Liver (tissue), 9 donors: Measurements from ENCODE around the gene B3GNT3. TPM values are rescaled to one million over a fixed set of nuclear protein-coding genes. Genes with fewer than 3 reads are reported as not detected.

Experiments used
- DNase-seq: peaks from one replicate; pipeline ENCODE4 v3.0.0-alpha.2; 2017; ENCODE audit warnings: low spot score
- H3K27ac ChIP-seq, 2 donors: one replicate each; pipeline ENCODE4 v1.7.0; 2013; ENCODE audit warnings: inconsistent platforms in 2 of 2, low read length in 2 of 2, control low read depth in 1 of 2, low read depth in 1 of 2, mild to moderate bottlenecking in 1 of 2
- H3K27me3 ChIP-seq, 4 donors: one replicate each; pipeline versions ENCODE4 v1.6.1 to v1.7.0; 2013; ENCODE audit warnings: low read length in 3 of 4, inconsistent platforms in 1 of 4, mild to moderate bottlenecking in 1 of 4, moderate library complexity in 1 of 4; ENCODE audit not compliant: control insufficient read depth in 4 of 4, insufficient read depth in 4 of 4
- H3K36me3 ChIP-seq, 4 donors: one replicate each; pipeline versions ENCODE4 v1.6.1 to v1.7.0; 2013; ENCODE audit warnings: low read length in 3 of 4, mild to moderate bottlenecking in 3 of 4, low read depth in 1 of 4, moderate library complexity in 1 of 4; ENCODE audit not compliant: control insufficient read depth in 4 of 4, insufficient read depth in 3 of 4
- H3K4me1 ChIP-seq, 4 donors: one replicate each; pipeline versions ENCODE4 v1.6.1 to v1.7.0; 2013; ENCODE audit warnings: low read length in 3 of 4, mild to moderate bottlenecking in 3 of 4, moderate library complexity in 1 of 4; ENCODE audit not compliant: control insufficient read depth in 4 of 4, insufficient read depth in 4 of 4
- H3K4me3 ChIP-seq, 3 donors: one replicate each; pipeline versions ENCODE4 v1.6.1 to v1.7.0; 2013; ENCODE audit warnings: low read length in 3 of 3, control low read depth in 1 of 3, low read depth in 1 of 3, mild to moderate bottlenecking in 1 of 3
- H3K9ac ChIP-seq, 2 donors: one replicate each; pipeline ENCODE4 v1.7.0; 2013; ENCODE audit warnings: low read length in 2 of 2, mild to moderate bottlenecking in 2 of 2, moderate library complexity in 2 of 2, control low read depth in 1 of 2, low read depth in 1 of 2
- H3K9me3 ChIP-seq, 4 donors: one replicate each; pipeline versions ENCODE4 v1.6.1 to v1.7.0; 2013; ENCODE audit warnings: low read length in 3 of 4; ENCODE audit not compliant: control insufficient read depth in 4 of 4
- ATF3 ChIP-seq: IDR thresholded peaks from 2 replicates; pipeline ENCODE4 v1.6.1; 2016; ENCODE audit warnings: antibody characterized with exemption
- CTCF ChIP-seq: fragments of 150-350 bp; IDR thresholded peaks from 2 replicates; pipeline ENCODE4 v1.5.1; 2017; ENCODE audit warnings: improper control_type of control experiment, low read depth, low read length; ENCODE audit not compliant: missing input control
- EGR1 ChIP-seq, 2 donors: IDR thresholded peaks; 2 replicates each; pipeline ENCODE4 v1.6.1; 2016 to 2018; ENCODE audit warnings: antibody characterized with exemption in 2 of 2, low read depth in 2 of 2
- FOXA1 ChIP-seq: IDR thresholded peaks from 2 replicates; pipeline ENCODE4 v1.6.1; 2016; ENCODE audit warnings: antibody characterized with exemption
- FOXA2 ChIP-seq: IDR thresholded peaks from 2 replicates; pipeline ENCODE4 v1.6.1; 2016; ENCODE audit warnings: antibody characterized with exemption
- GABPA ChIP-seq, 2 donors: IDR thresholded peaks in 1 of 2; conservative IDR thresholded peaks in 1 of 2; 2 replicates each; pipeline ENCODE4 v1.6.1; 2016; ENCODE audit warnings: antibody characterized with exemption in 2 of 2, mild to moderate bottlenecking in 1 of 2, moderate library complexity in 1 of 2
- HNF4A ChIP-seq, 2 donors: conservative IDR thresholded peaks; 2 replicates each; pipeline ENCODE4 v1.6.1; 2016; ENCODE audit warnings: antibody characterized with exemption in 2 of 2, mild to moderate bottlenecking in 2 of 2
- HNF4G ChIP-seq: IDR thresholded peaks from 2 replicates; pipeline ENCODE4 v1.6.1; 2016; ENCODE audit warnings: antibody characterized with exemption
- JUND ChIP-seq, 2 donors: IDR thresholded peaks; 2 replicates each; pipeline ENCODE4 v1.6.1; 2016; ENCODE audit warnings: antibody characterized with exemption in 2 of 2
- MAX ChIP-seq: IDR thresholded peaks from 2 replicates; pipeline ENCODE4 v1.6.1; 2016; ENCODE audit warnings: antibody characterized with exemption
- NR2F2 ChIP-seq: IDR thresholded peaks from 2 replicates; pipeline ENCODE4 v1.6.1; 2016; ENCODE audit warnings: antibody characterized with exemption
- RAD21 ChIP-seq, 2 donors: IDR thresholded peaks; 2 replicates each; pipeline ENCODE4 v1.6.1; 2016; ENCODE audit warnings: antibody characterized with exemption in 2 of 2, mild to moderate bottlenecking in 2 of 2
- REST ChIP-seq: IDR thresholded peaks from 2 replicates; pipeline ENCODE4 v1.6.1; 2016; ENCODE audit warnings: antibody characterized with exemption, mild to moderate bottlenecking
- RXRA ChIP-seq, 2 donors: IDR thresholded peaks; 2 replicates each; pipeline ENCODE4 v1.6.1; 2017 to 2018; ENCODE audit warnings: antibody characterized with exemption in 2 of 2, mild to moderate bottlenecking in 1 of 2
- SP1 ChIP-seq: IDR thresholded peaks from 2 replicates; pipeline ENCODE4 v1.6.1; 2018; ENCODE audit warnings: antibody characterized with exemption, mild to moderate bottlenecking
- TAF1 ChIP-seq: conservative IDR thresholded peaks from 2 replicates; pipeline ENCODE4 v1.6.1; 2016; ENCODE audit warnings: antibody characterized with exemption, mild to moderate bottlenecking
- YY1 ChIP-seq: IDR thresholded peaks from 2 replicates; pipeline ENCODE4 v1.6.1; 2016; ENCODE audit warnings: antibody characterized with exemption, mild to moderate bottlenecking
- ZBTB33 ChIP-seq: IDR thresholded peaks from 2 replicates; pipeline ENCODE4 v1.6.1; 2016; ENCODE audit warnings: antibody characterized with exemption
- WGBS: extraction: QIAGEN DNeasy Blood & Tissue Kit; methylation state at CpG from one replicate; pipeline ENCODE4 v1.1.7; 2013; 5-methylcytosine and 5-hydroxymethylcytosine counted together
- polyA plus RNA-seq, 2 donors: library from polyadenylated mRNA; stranded (reverse) in 1 of 2; unstranded in 1 of 2; fragments of 200-250 nt in 1 of 2; fragments of >200 nt in 1 of 2; fragmentation: Nextera tagmentation in 1 of 2; extraction: Ambion mirVana in 1 of 2; gene quantifications; one replicate each; pipeline versions ENCODE4 v1.2.1 to v1.2.3, GENCODE V29; 2013 to 2015
- total RNA-seq, 2 donors: library from RNA; depleted of rRNA; stranded (reverse); fragments of >200 nt; gene quantifications; one replicate each; pipeline ENCODE4 v1.2.3, GENCODE V29; 2014
- donor health status: healthy.
- donor health status: healthy.
- donor health status: healthy.
- donor health status: healthy.
- donor health status: healthy.

The B3GNT3 gene
- total and polyA plus RNA-seq, 4 donors, result 0.14 to 2.1 (median 1.1) TPM

- Histone ChIP-seq H3K4me3 (no peak overlapping the region), H3K27me3 (no peaks in the 10 kb centered on the region), H3K27ac (no peak overlapping the region), H3K9ac (no peak overlapping the region), H3K4me1 (peaks cover 0 to 5% (median 1%) of the 10 kb centered on the region in 4 donors), H3K36me3 (no peaks in the 10 kb centered on the region), H3K9me3 (no peaks in the 10 kb centered on the region)
- TF ChIP-seq EGR1 (IDR thresholded peaks at IDR 0.05; ENCODE audit: low read depth in 2 of 2) (no peak), JUND (IDR thresholded peaks at IDR 0.05) (no peak), MAX (no peak), RAD21 (IDR thresholded peaks at IDR 0.05) (peak; percentile 96 to 98), CTCF (peak; percentile 98)
- 12% methylated on average over 29 of the region's 29 CpGs for WGBS
- peak; percentile 94 for DNase-seq
Observed at GRCh38 chr19:17855280-17856152, 60.6 kb downstream of the B3GNT3 start.

- WGBS, result under 1% methylated on average over 80 of the region's 80 CpGs
- no peaks in the 10 kb centered on the region for H3K9me3 ChIP-seq
- peak within 1 kb of the TSS; percentile 87 to 99 (median 91) for H3K4me3 ChIP-seq
- H3K27me3 ChIP-seq, result no peaks in the 10 kb centered on the region
- peaks cover 3 to 18% (median 13%) of the 10 kb centered on the region in 4 donors for H3K4me1 ChIP-seq
- H3K36me3 ChIP-seq, result peaks cover 17 to 31% (median 23%) of the 10 kb centered on the region in 4 donors
- peak within 1 kb of the TSS; percentile 83 to 93 for H3K9ac ChIP-seq
- TF ChIP-seq GABPA (IDR thresholded peaks at IDR 0.05 in 1 of 2, conservative IDR thresholded peaks at IDR 0.05 in 1 of 2) (peak; percentile 86 to 97), JUND (IDR thresholded peaks at IDR 0.05) (no peak), ZBTB33 (no peak), SP1 (peak; percentile 96), RAD21 (IDR thresholded peaks at IDR 0.05) (peak; percentile 79 to 82), TAF1 (peak; percentile 93), FOXA1 (no peak), REST (peak; percentile 90), EGR1 (IDR thresholded peaks at IDR 0.05; ENCODE audit: low read depth in 2 of 2) (no peak), CTCF (peak; percentile 54), RXRA (IDR thresholded peaks at IDR 0.05) (peak; percentile 4 to 44), HNF4G (no peak), MAX (no peak), NR2F2 (no peak), FOXA2 (no peak), ATF3 (no peak), YY1 (peak; percentile 96), HNF4A (conservative IDR thresholded peaks at IDR 0.05) (no peak)
- H3K27ac ChIP-seq, result peak within 1 kb of the TSS; percentile 79 to 80
- peak; percentile 96 for DNase-seq
Observed at GRCh38 chr19:17859533-17860330, 64.8 kb downstream of the B3GNT3 start, which contains the start of gene RPL18A. RPL18A (plus strand) TSS chr19:17859910; CDS start chr19:17859957, 47 bp downstream.
